Nephron (organoid): Measurements from ENCODE around the gene DNAAF1.

ENCODE experiments used
- H3K27ac Mint-ChIP-seq, 3 experiments: 2 replicates each; pipeline ENCODE4 v1.8.0; 2020; ENCODE audit warnings: mixed read lengths in 3 of 3, mild to moderate bottlenecking in 2 of 3, moderate library complexity in 1 of 3
- H3K27me3 Mint-ChIP-seq: 2 replicates; pipeline ENCODE4 v1.8.0; 2021; ENCODE audit warnings: low read depth, mild to moderate bottlenecking, moderate library complexity, mixed read lengths
- H3K36me3 Mint-ChIP-seq: 2 replicates; pipeline ENCODE4 v1.8.0; 2020; ENCODE audit warnings: low read depth, mixed read lengths
- H3K4me1 Mint-ChIP-seq: 2 replicates; pipeline ENCODE4 v1.8.0; 2020; ENCODE audit warnings: mixed read lengths
- H3K4me3 Mint-ChIP-seq, 3 experiments: 2 replicates each; pipeline ENCODE4 v1.8.0; 2020; ENCODE audit warnings: mild to moderate bottlenecking in 3 of 3, mixed read lengths in 3 of 3, moderate library complexity in 2 of 3
- H3K9me3 Mint-ChIP-seq: 2 replicates; pipeline ENCODE4 v1.8.0; 2020; ENCODE audit warnings: mixed read lengths
- CTCF ChIP-seq, 3 experiments: fragments of 200-600 bp; sonication (generic); IDR thresholded peaks; one replicate each; pipeline ENCODE4 v1.5.0; 2021; ENCODE audit warnings: antibody characterized with exemption in 3 of 3; ENCODE audit not compliant: unreplicated experiment in 3 of 3

DNAAF1 gene

GRCh38 chr16:84225571-84225970 is 80.5 kb downstream of the DNAAF1 start:
- Mint-ChIP-seq H3K27me3 (peaks cover 20% of the 10 kb centered on the region), H3K27ac (no peak overlapping the region), H3K4me1 (peaks cover 35% of the 10 kb centered on the region), H3K36me3 (no peaks in the 10 kb centered on the region), H3K9me3 (no peaks in the 10 kb centered on the region), H3K4me3 (no peak overlapping the region)
- no peak for TF ChIP-seq CTCF (IDR thresholded peaks at IDR 0.05; ENCODE audit: unreplicated experiment in 3 of 3)

- H3K27ac Mint-ChIP-seq, result no peak overlapping the region
- H3K9me3 Mint-ChIP-seq, result no peaks in the 10 kb centered on the region
- no peaks in the 10 kb centered on the region for H3K36me3 Mint-ChIP-seq
- H3K27me3 Mint-ChIP-seq, result peaks cover 17% of the 10 kb centered on the region
- no peak for TF ChIP-seq CTCF (IDR thresholded peaks at IDR 0.05; ENCODE audit: unreplicated experiment in 3 of 3)
- H3K4me1 Mint-ChIP-seq, result peaks cover 31% of the 10 kb centered on the region
- H3K4me3 Mint-ChIP-seq, result no peak overlapping the region
Measured at GRCh38 chr16:84226026-84226425, 80.9 kb downstream of the DNAAF1 start.
